ENCODE results near the gene NOP14.

DNA sequence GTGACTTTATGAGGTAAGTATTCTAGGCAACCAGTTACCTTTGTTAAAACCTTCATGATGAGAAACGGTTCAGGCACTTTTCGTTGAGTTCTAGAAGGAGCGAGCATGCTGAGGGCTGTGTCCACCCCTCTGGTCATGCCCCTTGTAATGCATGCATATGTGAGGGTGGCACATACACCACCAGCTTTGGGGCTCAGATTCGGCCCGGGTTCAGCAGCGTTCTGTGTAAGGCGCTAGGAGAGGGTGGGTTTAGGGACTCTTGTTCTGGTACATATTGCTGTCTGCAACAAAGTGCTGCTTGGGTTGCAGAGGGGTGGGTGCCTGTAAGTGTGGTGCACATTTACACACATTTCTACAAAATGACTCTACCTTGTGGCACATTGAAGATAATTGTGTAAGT is 54.5 kb downstream of the NOP14 start:
- TF ChIP-seq, protein P1, sequence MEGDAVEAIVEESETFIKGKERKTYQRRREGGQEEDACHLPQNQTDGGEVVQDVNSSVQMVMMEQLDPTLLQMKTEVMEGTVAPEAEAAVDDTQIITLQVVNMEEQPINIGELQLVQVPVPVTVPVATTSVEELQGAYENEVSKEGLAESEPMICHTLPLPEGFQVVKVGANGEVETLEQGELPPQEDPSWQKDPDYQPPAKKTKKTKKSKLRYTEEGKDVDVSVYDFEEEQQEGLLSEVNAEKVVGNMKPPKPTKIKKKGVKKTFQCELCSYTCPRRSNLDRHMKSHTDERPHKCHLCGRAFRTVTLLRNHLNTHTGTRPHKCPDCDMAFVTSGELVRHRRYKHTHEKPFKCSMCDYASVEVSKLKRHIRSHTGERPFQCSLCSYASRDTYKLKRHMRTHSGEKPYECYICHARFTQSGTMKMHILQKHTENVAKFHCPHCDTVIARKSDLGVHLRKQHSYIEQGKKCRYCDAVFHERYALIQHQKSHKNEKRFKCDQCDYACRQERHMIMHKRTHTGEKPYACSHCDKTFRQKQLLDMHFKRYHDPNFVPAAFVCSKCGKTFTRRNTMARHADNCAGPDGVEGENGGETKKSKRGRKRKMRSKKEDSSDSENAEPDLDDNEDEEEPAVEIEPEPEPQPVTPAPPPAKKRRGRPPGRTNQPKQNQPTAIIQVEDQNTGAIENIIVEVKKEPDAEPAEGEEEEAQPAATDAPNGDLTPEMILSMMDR (conservative IDR thresholded peaks at IDR 0.05 in 1 of 2, IDR thresholded peaks at IDR 0.05 in 1 of 2; ENCODE audit: extremely low read depth in 1 of 2, insufficient read depth in 1 of 2, low read depth in 1 of 2, low read length in 2 of 2), result no peak
- no peak for TF ChIP-seq EZH2 (IDR thresholded peaks at IDR 0.05; ENCODE audit: borderline replicate concordance, low read length)
